NCI-H2227 (cell line): ENCODE data around the gene LY6G6C.

ENCODE experiments used
- DNase-seq: peaks from one replicate; lab custom pipeline; 2025; ENCODE audit not compliant: unreplicated experiment; lab: John Stamatoyannopoulos, UW

LY6G6C gene

GRCh38 chr6:31708224-31708623, 13.3 kb downstream of the LY6G6C start:
- no peak for DNase-seq

GRCh38 chr6:31707701-31708100, 13.8 kb downstream of the LY6G6C start:
- no peak for DNase-seq

GRCh38 chr6:31706599-31706998, 14.9 kb downstream of the LY6G6C start, which contains the start of gene LY6G6F:
TSS of gene LY6G6F (plus strand) at chr6:31706866. CDS start at chr6:31706907, 41 bp downstream.
- no peak for DNase-seq

DNA sequence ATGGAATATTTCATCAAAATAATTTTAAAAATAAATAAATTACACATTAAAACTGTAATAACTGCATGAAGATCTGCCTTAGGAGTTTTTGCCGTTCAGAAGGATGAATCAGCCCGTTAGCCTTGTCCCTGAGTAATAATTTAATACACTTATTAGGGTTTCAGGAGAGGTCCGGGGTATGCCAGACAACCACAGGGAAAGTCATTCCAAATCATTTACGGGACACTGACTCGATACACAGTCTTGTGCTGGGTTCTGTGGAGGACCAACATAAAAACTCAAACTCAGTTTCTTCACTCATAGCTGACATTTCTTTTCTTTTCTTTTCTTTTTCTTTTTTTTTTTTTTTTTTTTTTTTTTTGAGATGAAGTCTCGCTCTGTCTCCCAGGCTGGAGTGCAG, 15.6 kb downstream of the LY6G6C start:
- no peak for DNase-seq

DNA sequence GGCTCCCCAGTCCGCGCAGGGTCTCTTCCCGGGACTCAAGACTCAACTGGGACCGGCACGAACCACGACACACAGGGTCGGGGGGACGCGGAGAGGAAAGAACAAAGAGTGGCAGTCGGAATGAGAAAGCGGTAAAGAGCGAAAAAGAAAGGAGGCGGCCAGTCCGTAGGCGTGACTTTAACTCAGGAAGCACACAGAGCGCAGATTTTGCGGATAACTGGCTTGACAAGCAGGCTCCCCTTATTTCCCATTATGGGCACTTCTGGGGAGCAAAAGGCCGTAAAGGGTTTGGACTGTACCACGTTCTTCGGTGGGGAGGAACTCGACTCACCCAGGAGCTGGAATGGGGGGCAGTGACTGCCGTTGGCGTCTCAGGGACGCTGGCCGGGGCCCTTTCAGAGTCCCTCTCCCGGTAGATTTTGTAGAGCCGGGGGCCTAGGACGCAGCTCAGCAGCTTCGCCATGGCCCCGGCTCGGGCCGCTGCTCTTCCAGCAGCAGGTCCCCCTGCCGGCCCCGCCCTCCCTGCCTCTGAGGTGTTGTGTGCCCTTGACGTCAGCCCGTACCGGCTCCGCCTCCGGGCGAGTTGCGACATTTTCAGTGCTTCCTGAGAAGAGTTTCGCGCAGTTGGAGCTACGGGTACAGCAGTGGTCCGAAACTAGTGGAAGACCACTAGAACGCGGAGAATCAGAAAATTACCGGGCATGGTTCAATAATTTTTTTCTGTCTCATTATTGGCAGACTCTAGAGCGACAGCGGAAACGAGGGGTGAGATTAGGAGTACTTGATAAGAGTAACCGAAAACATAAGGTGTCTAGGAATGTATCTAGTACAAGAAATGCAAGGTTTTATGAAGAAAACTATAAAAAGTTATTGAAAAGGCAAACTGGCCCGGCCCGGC, 18.5 kb downstream of the LY6G6C start, which contains the start of gene ABHD16A:
TSS of gene ABHD16A (minus strand) at position 506 of the 898 bp plus-strand sequence. CDS start at position 463, 43 bp downstream.
- DNase-seq, result peak; percentile 98

- DNase-seq, result no peak
These were observed 19.1 kb downstream of the LY6G6C start for GRCh38 chr6:31702405-31702818.

DNA sequence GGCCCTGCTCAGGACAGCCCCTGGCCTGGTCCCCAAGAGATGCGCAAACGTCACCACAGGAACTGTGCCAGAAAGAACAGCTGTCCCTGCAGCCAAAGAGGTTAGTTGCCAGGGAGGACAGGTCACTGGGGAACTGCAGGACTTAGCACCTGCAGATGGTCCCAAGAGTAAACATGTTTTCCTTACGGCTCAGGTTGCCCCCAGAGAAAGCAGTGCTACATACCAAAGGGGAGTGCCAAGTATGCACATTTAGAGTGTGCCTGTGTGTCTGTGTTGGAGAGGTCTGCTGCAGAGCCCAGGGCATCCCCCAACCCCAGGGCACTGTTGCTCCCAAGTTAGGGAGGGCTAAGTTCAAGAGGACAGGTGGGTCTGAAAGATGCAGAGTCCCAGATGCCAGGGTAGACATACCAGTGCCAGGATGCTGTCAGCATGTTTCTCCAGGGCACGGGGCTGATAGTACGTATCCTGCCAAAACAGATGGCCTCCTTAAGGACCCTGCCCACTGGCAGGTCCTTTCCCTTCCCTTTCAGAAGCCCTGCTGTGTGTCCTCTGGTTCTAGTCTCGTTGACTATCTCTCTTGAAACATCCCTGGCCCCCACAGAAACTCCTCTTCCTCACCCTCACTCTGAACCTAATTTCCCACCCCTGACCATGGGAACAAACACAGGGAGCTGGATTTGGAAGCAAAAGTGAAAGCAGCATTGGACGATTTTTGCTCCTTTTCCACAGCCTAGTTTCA, 19.7 kb downstream of the LY6G6C start:
- DNase-seq, result no peak

DNA sequence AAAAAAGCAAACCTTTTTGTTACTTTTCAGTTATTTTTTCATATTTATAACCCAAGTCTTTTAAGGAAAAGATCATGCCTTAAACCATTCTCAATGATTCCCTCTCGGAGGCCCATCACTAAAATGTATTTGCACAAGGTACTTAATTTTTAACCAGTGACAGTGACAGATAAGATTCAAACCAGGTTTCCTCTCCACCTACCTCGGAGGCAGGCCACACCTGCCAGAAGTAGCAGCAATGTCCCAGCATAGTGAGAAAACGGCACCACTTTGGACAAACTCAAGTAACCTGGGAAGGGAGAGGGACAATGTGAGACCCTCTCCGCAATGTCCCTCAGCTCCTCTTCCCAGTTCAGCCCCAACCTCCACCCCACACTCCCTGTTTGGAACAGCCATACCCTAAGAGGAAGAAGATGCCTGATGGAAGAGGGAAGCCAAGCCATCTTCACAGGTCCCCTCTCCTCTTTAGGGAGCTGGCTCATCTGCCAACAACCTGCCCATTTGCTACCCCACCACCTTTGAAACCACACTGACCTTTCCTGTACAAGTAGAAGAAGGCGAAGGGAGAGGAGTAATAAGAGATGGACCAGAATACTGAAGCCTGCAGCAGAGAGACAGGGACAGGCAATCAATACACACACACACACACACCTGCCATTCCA, 20.7 kb downstream of the LY6G6C start:
- no peak for DNase-seq

DNA sequence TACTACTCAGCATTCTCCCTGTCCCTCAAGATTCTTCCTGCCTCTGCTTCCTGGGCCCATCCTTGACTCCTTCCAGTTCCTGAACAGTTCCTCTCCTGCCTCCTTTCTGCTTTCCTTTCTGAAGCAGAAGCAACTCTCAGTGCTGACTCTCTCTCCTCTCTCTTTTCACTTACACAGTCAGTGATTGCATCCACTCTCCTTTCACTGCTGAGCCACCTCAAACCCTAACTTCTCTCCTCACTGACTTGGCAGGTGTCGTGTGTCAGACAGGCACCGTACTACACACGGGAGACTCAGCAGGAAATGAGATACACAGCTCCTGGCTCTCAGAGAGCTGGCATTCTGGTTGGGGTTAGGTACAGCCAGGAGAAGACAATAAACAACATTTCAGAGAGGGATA, 24.0 kb downstream of the LY6G6C start:
- DNase-seq, result no peak

GRCh38 chr6:31693535-31693934, 28.0 kb downstream of the LY6G6C start:
- no peak for DNase-seq

DNA sequence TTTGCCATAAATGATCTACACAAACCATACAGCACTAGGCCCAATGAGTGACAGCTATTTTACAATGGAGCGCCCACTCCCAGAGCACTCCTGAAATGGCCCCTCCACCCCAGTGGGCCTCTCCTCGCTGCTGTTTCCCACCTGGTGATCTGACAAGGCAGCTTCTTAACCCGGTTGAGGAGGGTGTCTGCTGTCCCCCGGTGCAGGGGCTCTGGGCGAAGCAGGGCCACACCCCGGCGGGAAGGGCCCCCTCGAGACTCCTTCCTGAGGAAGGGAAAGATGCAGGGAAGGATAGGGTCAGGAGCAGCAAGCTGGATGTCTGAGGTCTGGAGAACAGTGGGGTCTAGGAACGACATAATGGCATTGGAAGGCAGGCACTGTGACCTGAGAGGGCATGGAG, 28.7 kb downstream of the LY6G6C start:
- no peak for DNase-seq

DNA sequence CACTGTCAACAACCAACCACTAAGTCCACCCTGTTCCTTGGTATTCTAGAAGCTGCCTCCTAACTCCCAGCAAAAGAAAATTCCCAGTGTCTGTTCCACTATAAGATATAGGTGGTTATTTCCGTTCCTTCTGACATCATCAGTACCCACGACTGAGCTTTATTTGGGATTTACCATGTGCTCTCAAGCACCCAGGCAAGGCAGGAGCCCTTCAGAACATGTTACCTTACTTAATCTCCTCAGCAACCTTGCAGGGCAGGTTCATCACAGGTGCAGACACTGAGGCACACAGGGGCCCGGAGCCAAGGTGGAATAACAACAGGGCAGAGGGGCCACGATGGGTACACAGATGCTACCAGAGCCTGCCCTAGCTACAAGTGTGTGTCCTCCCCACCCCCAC, 29.2 kb downstream of the LY6G6C start:
- no peak for DNase-seq

- DNase-seq, result no peak
These were observed 29.9 kb downstream of the LY6G6C start for GRCh38 chr6:31691564-31692108.

GRCh38 chr6:31691078-31691463, 30.5 kb downstream of the LY6G6C start:
- DNase-seq, result no peak

DNA sequence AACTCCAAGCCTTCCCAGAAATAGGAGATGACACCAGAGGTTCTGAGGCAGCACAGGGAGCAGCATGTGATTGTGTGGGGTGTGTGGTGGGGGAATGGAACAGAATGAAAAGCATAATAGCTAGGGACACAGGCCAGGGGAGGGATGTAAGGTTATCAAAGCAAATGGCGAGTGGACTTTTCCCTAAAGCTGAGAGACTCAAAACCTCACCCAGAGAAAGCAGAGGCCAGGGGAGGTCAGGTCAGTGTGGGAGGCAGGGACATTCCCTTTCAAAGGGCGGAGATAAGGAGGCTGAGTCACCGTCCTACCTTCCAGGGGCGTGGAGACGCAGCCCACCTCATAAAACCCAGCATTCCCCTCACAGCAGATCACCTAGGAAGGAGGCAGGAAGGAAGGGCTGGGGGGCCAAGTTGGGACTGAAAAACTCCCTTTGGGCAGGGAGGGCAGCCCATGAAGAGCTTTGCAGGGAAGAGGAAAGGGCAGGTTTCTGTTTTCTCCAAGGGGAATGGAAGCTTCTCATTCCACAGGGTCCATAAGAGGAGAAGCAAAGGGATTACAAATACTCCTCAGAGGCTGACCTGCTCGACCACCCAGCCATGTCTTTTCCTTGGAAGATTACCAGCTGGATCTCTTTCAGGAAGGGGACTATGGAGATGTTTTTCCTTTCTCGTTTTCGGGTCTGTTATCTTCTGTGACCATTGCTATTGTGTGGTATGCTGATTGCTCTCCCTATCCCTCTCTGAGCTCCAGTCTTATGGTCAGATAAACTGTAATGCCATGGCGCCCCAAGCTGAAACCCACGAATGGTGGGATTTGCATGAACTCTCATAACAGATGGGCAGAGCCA, 31.1 kb downstream of the LY6G6C start:
- DNase-seq, result no peak

DNA sequence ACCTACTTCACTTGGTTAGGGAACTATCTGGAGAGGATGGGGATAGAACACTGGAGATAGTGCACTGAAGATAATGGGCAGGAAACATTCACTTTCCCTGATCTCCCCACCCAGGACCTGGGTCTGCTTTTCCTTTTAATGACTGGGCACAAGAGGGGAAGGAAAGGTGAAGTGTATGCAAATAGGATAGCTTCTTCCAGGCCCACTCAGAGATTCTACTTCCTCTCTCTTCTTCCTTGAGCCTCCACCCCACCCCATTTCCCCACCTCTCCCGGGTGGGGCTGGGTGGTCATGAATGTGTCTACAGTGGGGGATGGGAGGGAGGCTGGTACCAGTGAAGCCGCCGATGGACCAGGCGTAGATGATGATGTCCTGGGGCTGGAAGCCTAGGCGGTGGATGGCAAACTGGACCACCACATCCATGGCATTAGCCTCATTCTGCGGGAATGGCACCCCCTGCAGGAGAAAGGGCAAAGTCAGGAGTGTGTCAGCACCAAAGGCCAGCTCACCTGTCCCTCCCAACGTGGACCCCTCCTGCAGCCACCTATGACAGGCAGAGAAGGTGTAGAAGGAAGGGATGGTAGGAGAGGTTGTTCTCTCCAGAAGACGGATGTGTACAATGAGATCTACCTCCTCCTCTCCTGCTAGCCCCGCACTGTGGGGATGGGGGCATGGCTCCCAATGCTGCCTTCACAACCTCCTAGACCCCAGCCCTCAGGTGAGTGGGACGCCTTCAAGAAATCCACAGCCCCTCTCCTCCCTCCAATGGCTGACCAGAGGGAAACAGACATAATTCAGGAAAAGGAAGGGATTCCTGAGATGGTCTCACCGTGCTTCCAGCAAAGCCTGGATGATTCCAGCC, 32.1 kb downstream of the LY6G6C start:
- no peak for DNase-seq

DNA sequence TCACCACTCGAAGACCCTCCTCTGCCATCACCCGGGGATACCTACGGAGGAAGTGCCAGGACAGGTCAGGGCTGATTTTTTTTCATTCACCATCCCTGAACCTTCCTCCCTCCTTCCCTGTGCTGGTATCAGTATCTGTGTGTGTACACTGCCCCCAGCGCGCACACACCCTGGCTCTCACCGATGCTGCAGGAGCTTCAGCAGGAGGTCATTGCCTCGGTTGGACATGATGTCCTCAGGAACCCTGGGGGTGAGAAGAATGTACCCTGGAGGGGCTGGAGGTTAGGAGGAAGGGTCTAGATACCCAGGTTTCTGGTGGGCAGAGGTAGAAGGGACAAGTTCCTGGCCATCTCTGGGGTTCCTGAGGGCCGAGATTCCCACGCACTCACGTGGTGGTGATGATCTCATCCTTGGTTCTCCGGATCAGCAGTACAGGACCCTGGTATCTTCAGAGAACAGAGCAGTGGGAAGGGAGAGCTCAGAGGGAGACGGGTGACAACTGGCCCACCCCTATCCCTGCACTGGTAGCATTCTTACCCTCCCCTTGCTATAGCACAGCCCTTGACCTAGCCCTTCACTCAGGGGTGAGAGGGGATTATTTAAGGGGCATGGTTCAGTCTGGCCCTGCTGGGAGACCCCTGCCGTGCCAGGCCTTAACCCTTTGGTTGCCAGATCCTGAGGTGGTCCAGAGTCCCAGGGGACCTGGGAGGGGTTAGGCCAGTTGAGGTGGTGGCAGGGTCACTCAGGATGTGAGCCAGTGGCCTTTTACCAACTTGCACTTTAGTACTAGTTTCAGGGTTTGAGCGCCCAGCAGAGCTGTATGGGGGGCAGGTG, 33.5 kb downstream of the LY6G6C start:
- no peak for DNase-seq

DNA sequence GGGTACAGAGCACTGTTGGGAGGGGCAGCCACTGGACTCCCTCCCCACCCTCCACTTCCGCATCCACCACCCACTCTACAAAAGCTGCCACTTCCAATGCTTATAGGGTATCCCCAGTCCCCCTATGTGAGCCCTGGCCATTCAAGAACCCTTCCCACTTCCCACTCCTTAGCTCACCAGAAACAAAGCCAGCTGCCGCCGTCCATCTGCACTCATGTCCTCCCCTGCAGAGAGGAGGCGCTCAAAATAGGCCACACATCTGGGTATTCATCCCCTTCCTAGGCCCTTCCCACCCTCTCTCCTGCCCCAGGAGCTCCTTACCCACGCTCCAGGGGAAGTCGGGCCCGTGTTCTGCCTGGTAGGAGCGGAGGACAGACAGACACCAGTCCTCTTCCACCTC, 34.2 kb downstream of the LY6G6C start:
- DNase-seq, result no peak
